HEK293T (cell line): ENCODE results near the gene COA1.

Experiments
- BHLHE40 ChIP-seq: fragments of 450-650 bp; IDR thresholded peaks from 2 replicates; pipeline ENCODE4 v1.6.1; 2016; ENCODE audit warnings: mild to moderate bottlenecking, moderate library complexity, borderline replicate concordance
- NFRKB ChIP-seq: fragments of 450-650 bp; IDR thresholded peaks from 2 replicates; pipeline ENCODE4 v1.6.1; 2016; ENCODE audit warnings: mild to moderate bottlenecking, moderate library complexity
- SP1 ChIP-seq: fragments of 450-650 bp; IDR thresholded peaks from 2 replicates; pipeline ENCODE4 v1.6.1; 2017
- SUZ12 ChIP-seq: fragments of 450-650 bp; IDR thresholded peaks from 2 replicates; pipeline ENCODE4 v1.6.1; 2016; ENCODE audit warnings: mild to moderate bottlenecking
- TARDBP ChIP-seq: fragments of 450-650 bp; IDR thresholded peaks from 2 replicates; pipeline ENCODE4 v1.6.1; 2016

DNA sequence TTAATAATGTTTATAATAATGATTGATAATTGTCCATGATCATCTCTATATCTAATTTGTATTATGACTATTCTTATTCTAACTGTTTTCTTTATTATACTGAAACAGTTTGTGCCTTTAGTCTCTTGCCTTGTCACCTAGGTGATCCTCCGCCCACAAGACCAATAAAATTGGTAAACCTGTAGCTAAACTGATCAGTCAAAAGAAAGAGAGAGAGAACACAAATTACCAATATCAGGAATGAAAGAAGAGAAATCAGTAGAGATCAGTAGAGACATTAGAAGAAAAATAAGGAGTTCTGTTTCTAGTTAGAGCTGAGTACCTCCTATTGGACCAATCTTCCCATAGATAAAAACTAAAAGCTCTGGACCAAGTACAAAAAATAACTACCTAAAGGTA, 6.1 kb upstream of the COA1 start:
- TF ChIP-seq SP1 (no peak), SUZ12 (no peak), BHLHE40 (no peak), NFRKB (no peak), TARDBP (no peak)
